HG03196 (cell line): Measurements from ENCODE around the gene ZFPM1.
"Not testable (repeated sequence)": the region's sequence is repeated elsewhere in the genome, so short reads cannot be mapped to it uniquely, and the experiment has no call there.

Source experiments
- ATAC-seq: cut with Tn5 transposase; IDR thresholded peaks from one replicate; pipeline ENCODE4 v1.9.1; 2021; ENCODE audit not compliant: unreplicated experiment

ZFPM1 gene

GRCh38 chr16:88453217-88453531 is at the start of gene ZFPM1:
ZFPM1 (plus strand) TSS chr16:88453280; CDS start chr16:88453639, 359 bp downstream.
- no peak for ATAC-seq

DNA sequence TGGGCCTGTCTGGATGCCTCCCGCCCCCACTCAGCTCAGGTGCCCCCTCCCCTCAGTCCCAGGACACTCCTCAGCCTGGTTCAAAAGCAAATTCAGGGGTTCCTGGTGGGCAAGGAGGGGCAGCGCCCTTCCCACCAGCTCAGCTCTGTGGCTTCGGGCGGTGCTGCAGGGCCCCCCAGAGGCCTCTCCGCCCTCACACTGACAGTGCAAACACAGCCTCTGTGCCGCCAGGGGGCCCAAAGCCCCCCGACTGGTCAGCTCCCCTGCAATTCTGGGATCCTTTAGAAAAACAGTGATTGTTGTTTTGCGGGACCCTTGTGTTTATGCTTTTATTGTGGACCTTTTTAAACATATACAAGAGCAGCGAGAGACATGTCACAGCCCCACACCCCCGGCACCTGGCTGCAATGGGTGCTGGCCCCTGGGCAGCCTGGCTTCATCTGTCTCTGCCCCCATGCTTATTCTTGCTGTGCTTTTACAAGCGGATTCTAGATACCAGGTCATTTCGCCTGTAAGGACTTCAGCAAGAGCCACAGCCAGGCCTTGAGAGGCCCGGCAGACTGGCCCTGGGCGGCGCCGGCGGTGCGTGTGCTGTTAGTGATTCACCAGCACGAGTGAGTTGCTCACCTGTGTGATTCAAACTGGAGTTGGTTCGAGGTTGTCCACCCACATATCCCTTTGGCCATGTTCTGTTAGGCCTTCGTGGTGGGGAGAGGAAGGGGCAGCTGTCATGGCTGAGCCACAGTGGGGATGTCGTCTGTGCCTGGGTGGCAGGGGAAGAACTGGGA is 49.1 kb upstream of the ZFPM1 start:
- no peak for ATAC-seq

GRCh38 chr16:88404769-88405168 is 48.3 kb upstream of the ZFPM1 start:
- ATAC-seq = no peak

- ATAC-seq = no peak
Observed at GRCh38 chr16:88405216-88406060, 47.6 kb upstream of the ZFPM1 start.

DNA sequence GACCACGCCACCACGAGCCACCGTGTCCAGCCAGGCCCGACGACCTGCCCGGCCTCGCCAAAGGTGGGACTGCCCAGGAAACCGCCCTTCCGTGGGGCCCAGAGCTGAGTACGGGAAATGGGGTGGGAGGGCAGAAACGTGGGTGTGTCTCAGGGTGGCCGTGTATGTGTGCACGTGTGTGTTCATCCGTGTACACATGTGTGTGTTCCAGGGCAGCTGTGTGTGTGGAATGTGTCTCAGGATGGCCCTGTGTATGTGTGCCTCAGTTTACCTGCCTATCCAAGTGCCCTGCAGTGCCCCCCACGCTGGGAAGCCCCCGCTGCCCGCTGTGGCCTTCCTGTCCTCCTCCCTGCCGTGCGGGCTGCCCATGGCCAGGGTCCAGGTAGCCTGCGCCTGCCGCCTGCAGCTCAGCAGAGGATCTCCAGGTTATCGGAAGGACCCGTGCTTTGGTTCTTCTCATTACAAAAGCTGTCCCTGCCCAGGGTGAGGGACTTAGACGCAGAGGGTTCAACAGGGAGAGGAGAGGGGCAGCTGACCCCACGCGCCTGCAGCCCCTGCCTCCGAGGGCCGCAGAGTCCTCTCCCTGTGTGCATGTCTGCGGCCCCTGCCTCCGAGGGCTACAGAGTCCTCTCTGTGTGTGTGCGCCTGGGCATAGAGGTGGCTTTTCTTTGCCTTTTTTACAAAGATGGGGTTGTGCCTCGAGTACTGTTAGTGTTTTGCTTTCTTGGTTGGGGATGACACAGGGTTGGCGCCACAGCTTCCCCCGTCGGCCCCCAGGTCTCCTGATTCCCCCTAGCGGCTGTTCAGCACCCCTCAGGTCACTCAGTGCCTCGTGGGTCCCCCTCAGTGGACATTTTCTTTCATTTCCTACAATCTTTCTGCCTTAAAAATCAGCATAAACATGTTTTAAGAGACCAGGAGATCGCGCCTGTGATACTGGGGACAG is 46.7 kb upstream of the ZFPM1 start:
- no peak for ATAC-seq

GRCh38 chr16:88407042-88407420 is 46.0 kb upstream of the ZFPM1 start:
- no peak for ATAC-seq

GRCh38 chr16:88407807-88408206 is 45.3 kb upstream of the ZFPM1 start:
- ATAC-seq = no peak

GRCh38 chr16:88408561-88409142 is 44.4 kb upstream of the ZFPM1 start:
- no peak for ATAC-seq

- ATAC-seq = no peak
Observed at GRCh38 chr16:88409296-88410065, 43.6 kb upstream of the ZFPM1 start.

- not testable (repeated sequence) for ATAC-seq
Observed at GRCh38 chr16:88410297-88410968, 42.6 kb upstream of the ZFPM1 start.

- ATAC-seq = no peak
Observed at GRCh38 chr16:88411951-88412576, 41.0 kb upstream of the ZFPM1 start.

- no peak for ATAC-seq
Observed at GRCh38 chr16:88412766-88413165, 40.3 kb upstream of the ZFPM1 start.

DNA sequence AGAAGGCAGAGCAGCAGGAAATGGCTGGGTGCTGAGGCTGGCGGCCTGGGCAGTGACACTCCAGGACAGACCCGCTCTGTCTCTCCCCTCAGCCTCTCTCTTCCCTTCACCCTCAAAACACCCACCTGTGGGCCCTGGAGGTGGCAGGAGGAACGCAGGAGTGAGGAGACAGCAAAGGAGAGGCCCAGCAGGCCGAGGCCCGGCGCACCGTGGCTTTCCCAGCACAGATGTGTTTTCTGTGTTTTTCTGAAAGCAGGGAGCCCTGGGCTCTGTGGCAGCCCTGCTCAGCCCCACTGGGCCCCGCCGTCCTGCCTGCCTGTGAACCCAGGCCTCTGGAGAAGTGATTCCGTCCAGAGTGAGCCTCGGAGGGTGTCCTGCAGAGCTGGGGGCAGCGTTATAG is 39.8 kb upstream of the ZFPM1 start:
- ATAC-seq = no peak

GRCh38 chr16:88413631-88414030 is 39.4 kb upstream of the ZFPM1 start:
- no peak for ATAC-seq

GRCh38 chr16:88414521-88415380 is 38.3 kb upstream of the ZFPM1 start:
- ATAC-seq = no peak

- no peak for ATAC-seq
Observed at GRCh38 chr16:88415381-88415705, 37.7 kb upstream of the ZFPM1 start.

GRCh38 chr16:88415713-88416323 is 37.3 kb upstream of the ZFPM1 start:
- no peak for ATAC-seq

- no peak for ATAC-seq
Observed at GRCh38 chr16:88416686-88417085, 36.4 kb upstream of the ZFPM1 start.
